ENCODE measurements around the gene IL13. TPM values are rescaled to one million over a fixed set of nuclear protein-coding genes. Genes with fewer than 3 reads are reported as not detected.

IL13 gene
- total and polyA plus RNA-seq, 10 of the 15 experiments (the other 5 are each of a cell fraction or from before 2014, with no cell fraction given), result 0.06 to 0.40 (median 0.11) TPM; not detected in 6

DNA sequence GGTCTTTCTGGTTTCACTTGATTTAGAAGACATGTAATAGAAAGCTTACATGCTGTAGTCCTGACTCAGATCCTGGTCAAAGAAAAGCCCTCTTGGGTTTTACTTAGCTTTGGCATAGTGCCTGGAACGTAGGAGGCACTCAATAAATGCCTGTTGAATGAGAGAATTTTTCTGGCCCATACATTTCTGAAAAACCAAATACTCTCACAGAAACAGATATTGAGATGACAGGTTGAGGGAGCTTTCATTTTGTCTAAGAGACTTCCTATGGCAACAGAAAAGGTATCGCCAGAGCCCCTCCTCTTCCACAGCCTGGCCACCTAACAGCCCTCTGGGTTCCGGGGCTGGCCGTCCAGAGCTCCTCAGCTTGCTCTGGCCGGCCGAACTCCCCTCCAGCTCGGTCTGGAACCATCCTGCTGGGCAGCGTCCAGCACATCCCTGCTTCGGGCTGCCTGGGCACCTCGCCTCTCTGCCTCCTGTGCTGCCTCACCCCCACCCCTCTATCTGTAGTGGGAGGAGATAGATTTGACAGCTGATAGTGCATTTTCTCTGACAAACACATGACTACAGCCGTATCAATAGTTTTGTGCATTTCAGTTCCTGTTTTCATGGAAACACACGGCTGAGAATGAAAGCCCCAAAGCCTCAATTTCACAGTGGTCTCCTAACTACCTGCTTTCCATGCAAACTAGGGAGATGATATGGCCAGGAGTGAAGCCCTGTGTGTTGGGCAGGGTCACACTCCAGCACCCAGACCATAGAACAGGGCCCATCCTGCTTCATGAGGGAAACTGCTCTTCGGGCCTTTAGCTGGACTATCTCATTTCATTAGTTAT, 16.9 kb downstream of the IL13 start (continued):
- TF ChIP-seq, protein P1, sequence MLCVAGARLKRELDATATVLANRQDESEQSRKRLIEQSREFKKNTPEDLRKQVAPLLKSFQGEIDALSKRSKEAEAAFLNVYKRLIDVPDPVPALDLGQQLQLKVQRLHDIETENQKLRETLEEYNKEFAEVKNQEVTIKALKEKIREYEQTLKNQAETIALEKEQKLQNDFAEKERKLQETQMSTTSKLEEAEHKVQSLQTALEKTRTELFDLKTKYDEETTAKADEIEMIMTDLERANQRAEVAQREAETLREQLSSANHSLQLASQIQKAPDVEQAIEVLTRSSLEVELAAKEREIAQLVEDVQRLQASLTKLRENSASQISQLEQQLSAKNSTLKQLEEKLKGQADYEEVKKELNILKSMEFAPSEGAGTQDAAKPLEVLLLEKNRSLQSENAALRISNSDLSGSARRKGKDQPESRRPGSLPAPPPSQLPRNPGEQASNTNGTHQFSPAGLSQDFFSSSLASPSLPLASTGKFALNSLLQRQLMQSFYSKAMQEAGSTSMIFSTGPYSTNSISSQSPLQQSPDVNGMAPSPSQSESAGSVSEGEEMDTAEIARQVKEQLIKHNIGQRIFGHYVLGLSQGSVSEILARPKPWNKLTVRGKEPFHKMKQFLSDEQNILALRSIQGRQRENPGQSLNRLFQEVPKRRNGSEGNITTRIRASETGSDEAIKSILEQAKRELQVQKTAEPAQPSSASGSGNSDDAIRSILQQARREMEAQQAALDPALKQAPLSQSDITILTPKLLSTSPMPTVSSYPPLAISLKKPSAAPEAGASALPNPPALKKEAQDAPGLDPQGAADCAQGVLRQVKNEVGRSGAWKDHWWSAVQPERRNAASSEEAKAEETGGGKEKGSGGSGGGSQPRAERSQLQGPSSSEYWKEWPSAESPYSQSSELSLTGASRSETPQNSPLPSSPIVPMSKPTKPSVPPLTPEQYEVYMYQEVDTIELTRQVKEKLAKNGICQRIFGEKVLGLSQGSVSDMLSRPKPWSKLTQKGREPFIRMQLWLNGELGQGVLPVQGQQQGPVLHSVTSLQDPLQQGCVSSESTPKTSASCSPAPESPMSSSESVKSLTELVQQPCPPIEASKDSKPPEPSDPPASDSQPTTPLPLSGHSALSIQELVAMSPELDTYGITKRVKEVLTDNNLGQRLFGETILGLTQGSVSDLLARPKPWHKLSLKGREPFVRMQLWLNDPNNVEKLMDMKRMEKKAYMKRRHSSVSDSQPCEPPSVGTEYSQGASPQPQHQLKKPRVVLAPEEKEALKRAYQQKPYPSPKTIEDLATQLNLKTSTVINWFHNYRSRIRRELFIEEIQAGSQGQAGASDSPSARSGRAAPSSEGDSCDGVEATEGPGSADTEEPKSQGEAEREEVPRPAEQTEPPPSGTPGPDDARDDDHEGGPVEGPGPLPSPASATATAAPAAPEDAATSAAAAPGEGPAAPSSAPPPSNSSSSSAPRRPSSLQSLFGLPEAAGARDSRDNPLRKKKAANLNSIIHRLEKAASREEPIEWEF (IDR thresholded peaks at IDR 0.05; ENCODE audit: insufficient replicate concordance, low read depth, low read length), result peak; percentile 98
- TF ChIP-seq RBBP5 (conservative IDR thresholded peaks at IDR 0.05), result no peak
- no peak for TF ChIP-seq HDGF (IDR thresholded peaks at IDR 0.05)
- TF ChIP-seq RUNX3 (IDR thresholded peaks at IDR 0.05; ENCODE audit: low read length), result peak; percentile 66
- 0 out of 2 replicates have a peak, but pooled peaks have one; percentile 29 for TF ChIP-seq CREM (IDR thresholded peaks at IDR 0.05; ENCODE audit: low read depth)
- TF ChIP-seq NR2F1 (conservative IDR thresholded peaks at IDR 0.05), result no peak
- no peak for TF ChIP-seq TBL1XR1 (IDR thresholded peaks at IDR 0.05; ENCODE audit: low read depth, low read length)
- no peak for TF ChIP-seq SUPT20H (IDR thresholded peaks at IDR 0.05; ENCODE audit: borderline replicate concordance, control insufficient read depth, low read depth, low read length)
- TF ChIP-seq, protein P2, sequence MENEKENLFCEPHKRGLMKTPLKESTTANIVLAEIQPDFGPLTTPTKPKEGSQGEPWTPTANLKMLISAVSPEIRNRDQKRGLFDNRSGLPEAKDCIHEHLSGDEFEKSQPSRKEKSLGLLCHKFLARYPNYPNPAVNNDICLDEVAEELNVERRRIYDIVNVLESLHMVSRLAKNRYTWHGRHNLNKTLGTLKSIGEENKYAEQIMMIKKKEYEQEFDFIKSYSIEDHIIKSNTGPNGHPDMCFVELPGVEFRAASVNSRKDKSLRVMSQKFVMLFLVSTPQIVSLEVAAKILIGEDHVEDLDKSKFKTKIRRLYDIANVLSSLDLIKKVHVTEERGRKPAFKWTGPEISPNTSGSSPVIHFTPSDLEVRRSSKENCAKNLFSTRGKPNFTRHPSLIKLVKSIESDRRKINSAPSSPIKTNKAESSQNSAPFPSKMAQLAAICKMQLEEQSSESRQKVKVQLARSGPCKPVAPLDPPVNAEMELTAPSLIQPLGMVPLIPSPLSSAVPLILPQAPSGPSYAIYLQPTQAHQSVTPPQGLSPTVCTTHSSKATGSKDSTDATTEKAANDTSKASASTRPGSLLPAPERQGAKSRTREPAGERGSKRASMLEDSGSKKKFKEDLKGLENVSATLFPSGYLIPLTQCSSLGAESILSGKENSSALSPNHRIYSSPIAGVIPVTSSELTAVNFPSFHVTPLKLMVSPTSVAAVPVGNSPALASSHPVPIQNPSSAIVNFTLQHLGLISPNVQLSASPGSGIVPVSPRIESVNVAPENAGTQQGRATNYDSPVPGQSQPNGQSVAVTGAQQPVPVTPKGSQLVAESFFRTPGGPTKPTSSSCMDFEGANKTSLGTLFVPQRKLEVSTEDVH (IDR thresholded peaks at IDR 0.05; ENCODE audit: low read depth, partially characterized antibody), result no peak
- TF ChIP-seq EP300 (IDR thresholded peaks at IDR 0.05; ENCODE audit: borderline replicate concordance in 1 of 2, control insufficient read depth in 1 of 2, low read depth in 2 of 2, low read length in 2 of 2), result peak; percentile 92 to 96
- TF ChIP-seq, protein P3, sequence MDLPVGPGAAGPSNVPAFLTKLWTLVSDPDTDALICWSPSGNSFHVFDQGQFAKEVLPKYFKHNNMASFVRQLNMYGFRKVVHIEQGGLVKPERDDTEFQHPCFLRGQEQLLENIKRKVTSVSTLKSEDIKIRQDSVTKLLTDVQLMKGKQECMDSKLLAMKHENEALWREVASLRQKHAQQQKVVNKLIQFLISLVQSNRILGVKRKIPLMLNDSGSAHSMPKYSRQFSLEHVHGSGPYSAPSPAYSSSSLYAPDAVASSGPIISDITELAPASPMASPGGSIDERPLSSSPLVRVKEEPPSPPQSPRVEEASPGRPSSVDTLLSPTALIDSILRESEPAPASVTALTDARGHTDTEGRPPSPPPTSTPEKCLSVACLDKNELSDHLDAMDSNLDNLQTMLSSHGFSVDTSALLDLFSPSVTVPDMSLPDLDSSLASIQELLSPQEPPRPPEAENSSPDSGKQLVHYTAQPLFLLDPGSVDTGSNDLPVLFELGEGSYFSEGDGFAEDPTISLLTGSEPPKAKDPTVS (IDR thresholded peaks at IDR 0.05; ENCODE audit: low read depth, low read length), result no peak
- no peak for TF ChIP-seq YBX1 (IDR thresholded peaks at IDR 0.05)
- TF ChIP-seq, protein P4, sequence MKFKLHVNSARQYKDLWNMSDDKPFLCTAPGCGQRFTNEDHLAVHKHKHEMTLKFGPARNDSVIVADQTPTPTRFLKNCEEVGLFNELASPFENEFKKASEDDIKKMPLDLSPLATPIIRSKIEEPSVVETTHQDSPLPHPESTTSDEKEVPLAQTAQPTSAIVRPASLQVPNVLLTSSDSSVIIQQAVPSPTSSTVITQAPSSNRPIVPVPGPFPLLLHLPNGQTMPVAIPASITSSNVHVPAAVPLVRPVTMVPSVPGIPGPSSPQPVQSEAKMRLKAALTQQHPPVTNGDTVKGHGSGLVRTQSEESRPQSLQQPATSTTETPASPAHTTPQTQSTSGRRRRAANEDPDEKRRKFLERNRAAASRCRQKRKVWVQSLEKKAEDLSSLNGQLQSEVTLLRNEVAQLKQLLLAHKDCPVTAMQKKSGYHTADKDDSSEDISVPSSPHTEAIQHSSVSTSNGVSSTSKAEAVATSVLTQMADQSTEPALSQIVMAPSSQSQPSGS (IDR thresholded peaks at IDR 0.05; ENCODE audit: low read length), result peak; percentile 79; the same call in 1 of the 2 replicates
- TF ChIP-seq, protein P5, sequence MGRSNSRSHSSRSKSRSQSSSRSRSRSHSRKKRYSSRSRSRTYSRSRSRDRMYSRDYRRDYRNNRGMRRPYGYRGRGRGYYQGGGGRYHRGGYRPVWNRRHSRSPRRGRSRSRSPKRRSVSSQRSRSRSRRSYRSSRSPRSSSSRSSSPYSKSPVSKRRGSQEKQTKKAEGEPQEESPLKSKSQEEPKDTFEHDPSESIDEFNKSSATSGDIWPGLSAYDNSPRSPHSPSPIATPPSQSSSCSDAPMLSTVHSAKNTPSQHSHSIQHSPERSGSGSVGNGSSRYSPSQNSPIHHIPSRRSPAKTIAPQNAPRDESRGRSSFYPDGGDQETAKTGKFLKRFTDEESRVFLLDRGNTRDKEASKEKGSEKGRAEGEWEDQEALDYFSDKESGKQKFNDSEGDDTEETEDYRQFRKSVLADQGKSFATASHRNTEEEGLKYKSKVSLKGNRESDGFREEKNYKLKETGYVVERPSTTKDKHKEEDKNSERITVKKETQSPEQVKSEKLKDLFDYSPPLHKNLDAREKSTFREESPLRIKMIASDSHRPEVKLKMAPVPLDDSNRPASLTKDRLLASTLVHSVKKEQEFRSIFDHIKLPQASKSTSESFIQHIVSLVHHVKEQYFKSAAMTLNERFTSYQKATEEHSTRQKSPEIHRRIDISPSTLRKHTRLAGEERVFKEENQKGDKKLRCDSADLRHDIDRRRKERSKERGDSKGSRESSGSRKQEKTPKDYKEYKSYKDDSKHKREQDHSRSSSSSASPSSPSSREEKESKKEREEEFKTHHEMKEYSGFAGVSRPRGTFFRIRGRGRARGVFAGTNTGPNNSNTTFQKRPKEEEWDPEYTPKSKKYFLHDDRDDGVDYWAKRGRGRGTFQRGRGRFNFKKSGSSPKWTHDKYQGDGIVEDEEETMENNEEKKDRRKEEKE (IDR thresholded peaks at IDR 0.05), result no peak

Measured in GM12878 (cell line).